ENCODE data around the gene UBE2I. TPM values are rescaled to one million over a fixed set of nuclear protein-coding genes. Genes with fewer than 3 reads are reported as not detected.
"Not testable (repeated sequence)": the region's sequence is repeated elsewhere in the genome, so short reads cannot be mapped to it uniquely, and the experiment has no call there.

UBE2I gene
- total RNA-seq: 58.7 and 77.9 TPM in 2 replicates

DNA sequence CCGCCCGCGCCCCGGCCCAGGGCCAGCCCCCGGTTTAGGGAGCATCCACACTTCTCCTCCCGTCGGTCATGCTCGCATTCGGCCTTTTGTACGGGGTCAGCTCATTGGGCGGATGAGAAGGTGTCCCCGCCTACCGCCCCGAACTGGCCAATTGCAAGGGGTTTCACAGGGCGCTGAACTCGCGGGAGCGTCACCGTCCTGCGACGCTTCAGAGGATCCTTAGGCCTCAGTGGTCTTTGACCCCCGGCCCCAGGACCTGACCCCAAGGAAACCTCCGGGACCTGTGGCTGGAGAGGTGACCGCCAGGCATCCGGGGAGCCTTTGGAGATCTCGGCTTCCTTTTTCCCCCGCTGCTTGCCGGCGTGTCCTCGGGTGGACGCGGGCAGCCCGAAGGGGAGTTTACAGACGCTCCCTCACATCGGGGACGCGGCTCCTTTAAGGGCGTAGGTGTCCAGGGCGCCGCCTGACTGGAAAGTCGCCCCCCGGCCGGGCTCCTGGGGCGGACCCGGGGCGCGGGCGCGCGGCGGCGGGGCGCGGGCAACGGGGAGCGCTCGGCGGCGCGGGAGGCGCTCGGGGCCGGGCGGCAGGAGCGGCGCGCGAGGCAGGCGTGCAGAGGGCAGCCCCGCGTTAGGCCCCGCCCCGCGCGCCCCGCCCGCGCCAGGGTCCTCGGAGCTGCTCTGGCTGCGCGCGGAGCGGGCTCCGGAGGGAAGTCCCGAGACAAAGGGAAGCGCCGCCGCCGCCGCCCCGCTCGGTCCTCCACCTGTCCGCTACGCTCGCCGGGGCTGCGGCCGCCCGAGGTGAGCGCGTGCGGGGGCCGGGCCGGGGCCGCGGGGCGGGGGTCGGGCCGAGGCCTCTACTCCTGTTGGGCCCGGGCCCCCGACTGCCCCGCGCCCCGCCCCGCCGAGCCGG lies at the start of gene UBE2I:
Gene UBE2I (plus strand): TSS at position 660 of the 909 bp plus-strand sequence. CDS start 4,395 bp downstream, outside the sequence.
- DNase-seq: peak; percentile 99

DNA sequence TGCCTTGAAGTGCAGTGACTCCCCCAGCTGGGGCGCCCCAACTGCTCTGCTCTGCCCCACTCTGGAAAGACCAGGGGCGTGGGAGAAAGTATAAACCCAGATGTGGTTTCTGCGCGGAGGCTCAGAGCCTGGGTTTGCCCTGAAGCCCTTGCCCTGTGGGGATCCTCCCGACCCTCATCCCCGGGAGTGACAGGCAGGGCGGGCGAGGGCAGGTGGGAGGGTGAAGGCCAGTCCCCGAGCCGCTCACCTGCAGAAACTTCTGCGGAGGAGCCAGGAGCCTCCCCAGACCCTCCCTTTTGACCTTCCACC lies 49.7 kb upstream of the UBE2I start:
- DNase-seq: no peak

DNA sequence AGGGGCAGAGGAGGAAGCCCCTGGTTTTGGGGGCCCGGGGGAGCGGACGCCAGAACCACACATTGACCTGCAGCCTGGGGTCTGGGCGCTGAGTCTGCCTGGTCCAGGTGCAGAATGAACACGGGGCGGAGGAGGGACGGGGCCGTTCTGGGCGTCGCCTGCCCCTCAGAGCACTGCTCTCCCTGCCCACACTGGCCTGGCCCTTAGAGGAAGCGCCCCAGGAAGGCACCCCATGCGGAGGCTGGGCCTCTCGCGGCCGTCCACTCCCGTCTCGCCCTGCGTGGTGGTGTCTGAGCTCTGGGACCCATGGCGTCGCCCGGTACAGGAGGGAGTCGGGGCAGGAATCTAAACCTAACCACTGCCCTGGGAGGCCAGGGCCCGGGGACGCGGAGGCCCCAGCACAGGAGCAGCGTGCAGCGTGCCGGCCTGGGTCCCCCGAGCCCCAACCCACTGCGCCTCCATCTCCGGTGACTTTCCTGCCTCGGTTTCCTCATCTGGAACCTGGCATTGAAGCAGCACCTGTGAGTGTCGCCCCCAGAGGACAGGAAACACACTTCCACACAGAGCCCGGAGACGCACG lies 49.2 kb upstream of the UBE2I start:
- no peak for DNase-seq

- DNase-seq: no peak
Observed at GRCh38 chr16:1261131-1261892, 48.1 kb upstream of the UBE2I start.

DNA sequence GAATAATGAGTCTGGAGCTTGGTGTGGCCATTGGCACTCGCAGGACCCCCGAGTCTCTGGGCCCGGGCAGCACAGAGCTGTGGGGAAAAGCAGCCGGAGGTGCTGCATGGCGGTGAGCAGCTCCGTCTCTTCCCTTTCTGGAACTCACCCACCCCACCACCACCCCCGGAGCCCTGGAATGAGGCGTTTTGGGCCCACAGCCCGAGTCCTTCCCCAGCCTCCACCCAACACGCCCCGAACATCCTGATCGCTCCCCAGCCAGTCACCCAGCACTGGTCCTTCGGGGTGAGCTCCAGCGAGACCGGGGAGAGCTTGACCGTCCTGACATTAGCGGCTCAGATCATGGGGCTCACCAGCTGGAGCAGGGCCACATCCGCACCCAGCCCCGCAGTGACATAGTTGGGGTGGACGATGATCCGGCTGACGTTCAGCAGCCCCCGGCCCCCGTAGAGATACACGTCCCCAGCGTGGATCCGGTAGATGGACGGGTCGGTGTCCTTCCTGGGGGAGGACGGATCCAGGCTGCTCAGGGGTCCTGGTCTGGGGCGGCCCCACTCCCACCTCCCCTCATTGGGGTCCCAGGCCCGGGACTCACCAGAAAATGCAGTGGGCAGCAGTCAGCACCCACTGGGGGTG lies 47.1 kb upstream of the UBE2I start:
- no peak for DNase-seq

DNA sequence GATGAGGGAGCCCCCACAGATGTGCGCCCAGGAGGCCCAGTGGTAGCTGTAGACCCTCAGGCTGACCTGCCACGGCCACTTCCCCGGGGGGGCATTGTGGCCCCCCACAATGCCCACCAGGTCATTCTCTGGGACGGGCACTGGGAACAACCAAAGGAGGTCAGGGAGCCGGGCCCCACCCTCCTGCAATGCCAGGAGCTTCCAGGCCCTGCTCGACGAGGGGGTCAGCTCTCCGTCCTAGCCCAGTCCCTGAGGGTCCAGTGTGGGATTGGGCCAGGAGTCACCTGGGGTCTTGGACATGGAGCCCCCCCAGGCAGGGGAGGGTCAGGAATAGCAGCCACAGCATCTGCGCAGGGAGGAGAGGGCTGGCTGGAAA lies 46.6 kb upstream of the UBE2I start:
- no peak for DNase-seq

- DNase-seq: no peak
Observed at GRCh38 chr16:1263591-1264344, 45.7 kb upstream of the UBE2I start.

DNA sequence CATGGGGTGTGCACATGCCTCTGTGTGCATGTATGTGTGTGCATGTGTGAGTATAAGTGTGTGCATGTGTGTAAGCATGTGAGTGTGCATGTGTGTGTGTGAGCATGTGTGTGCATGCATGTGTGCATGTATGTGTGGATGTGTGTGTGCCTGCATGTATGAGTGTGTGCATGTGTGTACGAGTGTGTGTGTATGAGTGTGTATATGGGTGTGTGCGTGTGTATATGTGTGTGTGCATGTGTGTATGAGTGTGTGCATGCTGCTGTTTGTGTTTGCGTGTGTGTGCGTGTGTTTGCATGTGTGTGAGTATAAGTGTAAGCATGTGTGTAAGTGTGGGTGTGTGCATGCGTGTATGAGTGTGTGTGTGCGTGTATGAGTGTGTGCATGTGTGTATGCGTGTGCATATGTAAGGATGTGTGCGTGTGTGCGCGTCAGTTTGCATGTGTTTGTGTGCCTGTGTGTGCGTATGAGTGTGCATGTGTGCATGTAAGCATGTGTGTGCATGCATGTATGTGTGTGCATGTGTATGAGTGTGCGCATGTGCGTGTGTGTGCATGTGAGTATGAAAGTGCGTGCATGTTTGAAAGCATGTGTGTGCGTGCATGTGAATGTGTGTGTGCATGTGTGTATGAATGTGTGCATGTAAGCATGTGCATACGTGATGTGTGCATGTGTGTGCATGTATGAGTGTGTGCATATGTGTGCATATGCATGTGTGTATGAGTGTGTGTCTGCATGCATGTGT lies 44.9 kb upstream of the UBE2I start:
- no peak for DNase-seq

DNA sequence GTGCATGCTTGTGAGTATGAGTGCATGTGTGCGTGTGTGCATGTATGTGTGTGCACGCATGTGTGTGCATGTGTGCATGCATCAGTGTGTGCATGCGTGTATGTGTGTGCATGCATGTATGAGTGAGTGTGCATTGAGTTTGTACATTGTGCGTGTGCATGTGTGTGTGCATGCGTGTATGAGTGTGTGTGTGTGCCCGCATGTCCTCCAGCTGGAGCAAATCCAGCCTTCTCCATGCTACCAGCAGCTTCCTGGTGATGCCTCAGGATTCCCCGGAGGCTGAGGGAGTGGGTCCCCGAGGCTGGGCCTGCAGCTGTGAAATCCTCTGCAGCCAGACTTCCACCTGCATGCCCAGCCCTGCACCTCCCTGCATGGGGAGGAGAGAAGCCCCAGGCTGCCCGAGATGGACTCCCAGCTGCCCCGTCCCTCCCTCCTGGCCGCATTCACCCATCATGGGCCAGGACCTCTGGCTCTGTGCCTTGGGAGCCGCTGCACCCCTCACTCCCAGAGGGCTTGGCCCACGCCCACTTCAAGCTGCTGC lies 44.3 kb upstream of the UBE2I start:
- DNase-seq: no peak

DNA sequence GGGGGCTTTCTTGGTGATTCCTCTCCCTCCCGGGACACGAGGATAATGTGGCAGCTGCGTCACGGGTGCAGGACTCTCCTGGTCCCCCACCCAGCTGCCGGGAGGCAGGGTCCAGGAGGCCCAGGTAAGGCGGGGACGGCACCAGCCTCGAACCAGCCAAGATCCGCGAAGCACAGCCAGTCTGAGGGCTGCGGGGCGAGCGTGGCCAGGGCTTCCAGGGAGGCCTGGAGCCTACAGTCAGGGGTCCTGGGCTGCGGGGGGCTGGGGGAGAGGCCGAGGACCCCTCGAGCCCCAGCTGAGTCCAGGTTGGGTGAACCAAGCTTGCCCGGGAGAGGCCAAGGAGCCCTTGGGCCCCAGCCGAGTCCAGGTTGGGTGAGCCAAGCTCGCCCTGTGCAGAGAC lies 43.6 kb upstream of the UBE2I start:
- DNase-seq: no peak

- DNase-seq: not testable (repeated sequence)
Observed at GRCh38 chr16:1269418-1269817, 40.0 kb upstream of the UBE2I start.

DNA sequence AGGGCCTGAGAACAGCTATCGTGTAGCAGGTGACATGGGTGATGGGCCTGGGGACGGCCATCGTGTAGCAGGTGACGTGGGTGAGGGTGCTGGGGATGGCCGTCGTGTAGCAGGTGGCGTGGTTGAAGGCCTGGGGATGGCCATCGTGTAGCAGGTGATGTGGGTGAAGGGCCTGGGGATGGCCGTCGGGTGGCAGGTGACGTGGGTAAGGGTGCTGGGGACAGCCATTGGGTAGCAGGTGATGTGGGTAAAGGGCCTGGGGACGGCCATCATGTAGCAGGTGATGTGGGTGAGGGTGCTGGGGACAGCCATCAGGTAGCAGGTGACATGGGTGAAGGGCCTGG lies 38.1 kb upstream of the UBE2I start:
- no peak for DNase-seq

GRCh38 chr16:1271724-1272413 lies 37.6 kb upstream of the UBE2I start:
- peak; percentile 58 for DNase-seq

- no peak for DNase-seq
Observed at GRCh38 chr16:1272453-1273198, 36.8 kb upstream of the UBE2I start.

- DNase-seq: no peak
Observed at GRCh38 chr16:1273816-1274215, 35.6 kb upstream of the UBE2I start.

- DNase-seq: no peak
Observed at GRCh38 chr16:1274767-1275166, 34.7 kb upstream of the UBE2I start.

GRCh38 chr16:1275791-1276579 lies 33.5 kb upstream of the UBE2I start:
- no peak for DNase-seq

DNA sequence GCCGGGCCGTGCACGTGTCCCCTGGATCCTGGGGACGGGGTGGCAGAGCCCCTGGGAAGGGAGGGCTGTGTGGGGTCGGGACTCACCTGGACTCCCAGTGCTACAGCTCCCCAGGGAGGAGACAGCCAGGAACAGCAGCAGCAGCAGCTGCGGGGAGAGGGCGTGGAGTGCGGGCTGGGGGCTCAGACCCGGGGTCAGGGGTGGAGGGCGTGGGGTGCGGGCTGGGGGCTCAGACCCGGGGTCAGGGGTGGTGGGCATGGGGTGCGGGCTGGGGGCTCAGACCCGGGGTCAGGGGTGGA lies 32.9 kb upstream of the UBE2I start:
- no peak for DNase-seq

DNA sequence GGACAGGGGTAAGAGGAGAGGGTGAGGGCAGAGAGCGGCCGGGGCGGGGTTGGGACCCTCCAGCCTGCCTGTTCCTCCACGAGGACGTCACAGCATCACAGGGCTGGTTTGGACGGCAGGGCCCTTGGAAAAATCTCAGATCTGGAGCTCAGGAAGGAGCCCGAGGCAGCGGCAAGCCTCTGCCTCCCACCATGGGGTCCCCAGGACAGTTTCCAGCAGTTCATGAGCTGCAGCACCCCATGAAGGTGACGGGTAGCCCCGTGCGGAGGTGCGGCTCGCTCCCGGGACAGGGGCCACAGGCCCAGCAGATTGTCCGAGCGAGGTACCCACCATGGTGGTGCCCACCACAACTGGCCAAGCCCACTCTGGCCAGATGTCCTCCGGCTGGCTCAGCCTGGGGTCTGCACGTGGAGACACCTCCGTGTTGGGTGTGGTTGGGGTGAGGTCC lies 32.3 kb upstream of the UBE2I start:
- no peak for DNase-seq
